DMS79 treated with DMSO at 0.1 percent for 48 hours (cell line): Measurements from ENCODE around the gene PDE4B.

Source experiments
- DNase-seq: peaks from one replicate; lab custom pipeline; 2025; lab: John Stamatoyannopoulos, UW

The PDE4B gene

DNA sequence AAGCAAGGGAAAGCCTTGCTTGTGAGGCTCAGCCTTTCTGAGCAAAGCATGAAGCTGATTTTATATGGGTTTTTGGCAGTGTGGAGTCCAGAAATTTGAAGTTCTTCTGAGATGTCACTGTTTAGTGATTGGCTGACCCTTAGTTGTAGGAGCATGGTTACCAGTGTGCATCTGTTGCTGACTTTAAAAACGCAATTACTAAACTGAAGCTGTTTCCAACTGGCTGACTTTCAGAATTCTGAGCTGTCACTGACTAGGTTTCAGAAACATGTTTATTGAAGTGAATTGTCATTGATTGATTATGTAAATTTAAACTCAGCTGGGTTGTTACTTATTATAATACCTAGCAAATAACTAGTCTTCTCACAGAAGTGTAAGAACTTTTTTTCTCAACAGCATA is 89.4 kb downstream of the PDE4B start:
- DNase-seq, result no peak

DNA sequence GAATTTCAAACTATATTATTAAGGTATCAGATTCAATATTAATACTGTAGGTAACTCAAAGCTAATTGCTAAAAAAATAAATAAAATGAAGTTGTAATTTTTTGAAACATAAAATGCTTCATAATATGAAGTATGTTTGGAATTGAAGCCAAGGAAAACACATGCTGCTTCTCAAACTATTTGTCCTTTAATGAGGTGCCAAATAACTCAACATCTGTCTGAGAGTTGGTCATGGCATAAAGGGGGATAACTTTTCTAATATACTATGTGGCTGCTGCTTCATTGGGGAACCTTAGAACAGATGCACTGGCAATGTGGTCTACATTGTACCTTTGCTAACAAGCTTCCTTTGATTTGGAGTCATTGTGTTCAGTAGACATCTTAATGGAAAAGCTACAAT is 96.7 kb downstream of the PDE4B start:
- DNase-seq, result no peak

DNA sequence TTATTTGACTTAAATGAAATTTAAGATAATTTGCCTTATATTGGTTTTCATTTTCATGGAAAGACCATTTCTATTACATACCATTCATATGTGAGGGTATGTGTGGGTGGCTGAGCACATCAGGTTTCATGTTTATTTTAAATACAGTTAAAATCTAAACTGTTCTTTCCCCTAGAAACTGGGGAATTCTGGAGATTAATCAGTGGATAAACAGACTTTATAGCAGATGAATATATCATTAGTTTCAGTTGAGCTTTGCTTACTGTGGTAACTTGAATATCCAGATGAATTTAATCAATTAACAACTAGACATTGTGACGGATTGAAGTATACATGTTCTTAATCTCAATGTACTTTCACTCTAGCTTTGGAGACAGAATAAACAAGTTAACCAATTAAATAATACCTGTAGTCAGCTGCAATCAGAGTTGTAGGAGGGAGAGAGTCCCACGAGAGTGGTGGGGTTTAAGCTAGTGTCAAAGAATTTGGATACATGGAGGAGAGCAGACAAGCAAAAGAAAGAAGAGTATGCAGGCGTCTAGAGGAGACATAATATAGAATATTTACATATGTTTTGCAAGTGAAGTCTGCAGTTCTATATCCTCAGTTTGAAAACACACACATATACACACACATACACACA is 97.6 kb downstream of the PDE4B start:
- DNase-seq, result no peak

DNA sequence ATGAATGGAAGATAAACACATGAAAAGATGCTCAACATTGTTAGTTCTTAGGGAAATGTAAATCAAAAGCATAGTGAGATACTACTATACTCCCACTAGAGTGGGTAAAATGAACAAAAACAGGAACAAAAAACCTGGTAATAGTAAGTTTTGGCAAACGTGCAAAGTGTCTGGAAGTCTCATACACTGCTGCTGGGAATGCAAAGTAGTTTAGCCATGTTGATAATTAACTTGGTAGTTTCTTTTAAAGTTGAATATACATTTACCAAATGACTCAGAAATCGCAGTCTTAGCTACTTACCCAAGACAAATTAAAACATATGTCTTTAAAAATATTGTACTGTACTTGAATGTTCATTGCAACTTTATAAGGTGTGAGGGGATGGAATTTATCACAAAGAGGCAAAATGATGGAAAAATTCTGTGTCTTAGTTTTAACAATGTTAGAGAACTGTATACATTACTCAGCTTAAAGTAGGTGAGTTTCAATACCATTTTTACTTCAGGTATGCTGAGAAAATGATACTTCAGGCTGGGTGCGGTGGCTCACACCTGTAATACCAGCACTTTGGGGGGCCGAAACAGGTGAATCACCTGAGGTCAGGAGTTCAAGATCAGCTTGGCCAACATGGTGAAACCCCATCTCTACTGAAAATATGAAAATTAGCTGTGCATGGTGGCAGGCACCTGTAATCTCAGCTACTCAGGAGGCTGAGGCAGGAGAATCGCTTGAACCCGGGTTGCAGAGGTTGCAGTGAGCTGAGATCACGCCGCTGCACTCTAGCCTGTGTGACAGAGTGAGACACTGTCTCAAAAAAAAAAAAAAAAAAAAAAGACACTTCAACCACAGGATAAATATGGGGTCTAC is 102.3 kb downstream of the PDE4B start:
- DNase-seq, result no peak

DNA sequence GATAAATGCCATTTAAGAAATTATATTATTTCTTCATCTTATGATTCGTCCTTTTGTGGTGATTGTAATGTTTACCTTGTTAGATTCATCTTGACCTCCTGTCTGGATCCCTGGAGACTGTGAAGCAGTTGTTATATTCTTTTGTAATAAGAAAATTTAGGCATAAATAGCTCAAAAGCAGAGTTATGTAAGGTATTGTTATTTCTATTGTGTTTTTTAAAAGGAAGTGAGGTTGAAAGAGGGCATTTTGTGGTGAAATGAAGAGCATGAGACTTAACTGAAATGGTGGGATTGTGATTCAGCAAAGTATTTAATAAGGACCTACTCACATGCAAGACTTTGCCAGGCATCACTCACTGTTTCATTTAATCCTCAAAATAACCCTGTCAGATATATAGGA is 104.0 kb downstream of the PDE4B start:
- DNase-seq, result no peak

DNA sequence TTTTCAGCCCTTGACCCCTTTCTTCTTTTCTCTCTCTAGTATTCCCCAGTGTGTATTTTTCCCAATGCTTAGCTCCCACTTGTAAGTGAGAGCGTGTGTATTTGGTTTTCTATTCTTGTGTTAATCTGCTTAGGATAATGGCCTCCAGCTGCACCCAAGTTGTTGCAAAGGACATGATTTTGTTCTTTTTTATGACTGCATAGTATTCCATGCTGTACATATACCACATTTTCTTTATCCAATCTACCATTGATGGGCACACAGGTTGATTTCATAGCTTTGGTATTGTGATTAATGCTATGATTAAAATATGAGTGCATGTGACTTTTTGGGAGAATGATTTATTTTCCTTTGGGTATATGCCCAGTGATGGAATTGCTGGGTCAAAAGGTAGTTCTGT is 104.8 kb downstream of the PDE4B start:
- DNase-seq, result no peak

DNA sequence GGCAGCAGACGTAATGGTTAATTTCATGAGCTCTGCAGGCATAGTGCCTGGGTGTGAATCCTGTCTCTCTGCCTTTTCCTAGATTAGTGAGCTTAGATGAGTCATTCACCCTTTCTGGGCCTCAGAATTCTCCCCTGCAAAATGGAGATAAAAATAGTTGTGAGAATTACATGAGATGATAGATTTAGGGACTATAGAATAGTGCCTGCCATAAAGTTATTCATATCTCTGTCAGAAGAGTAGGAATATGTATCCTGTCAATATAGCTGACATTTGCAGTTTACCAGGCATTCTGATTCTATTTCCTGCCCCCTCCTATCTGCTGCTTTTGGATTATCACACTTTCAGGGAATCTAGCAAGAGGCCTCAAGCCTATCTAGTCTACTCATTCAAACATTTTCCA is 112.0 kb downstream of the PDE4B start:
- no peak for DNase-seq

DNA sequence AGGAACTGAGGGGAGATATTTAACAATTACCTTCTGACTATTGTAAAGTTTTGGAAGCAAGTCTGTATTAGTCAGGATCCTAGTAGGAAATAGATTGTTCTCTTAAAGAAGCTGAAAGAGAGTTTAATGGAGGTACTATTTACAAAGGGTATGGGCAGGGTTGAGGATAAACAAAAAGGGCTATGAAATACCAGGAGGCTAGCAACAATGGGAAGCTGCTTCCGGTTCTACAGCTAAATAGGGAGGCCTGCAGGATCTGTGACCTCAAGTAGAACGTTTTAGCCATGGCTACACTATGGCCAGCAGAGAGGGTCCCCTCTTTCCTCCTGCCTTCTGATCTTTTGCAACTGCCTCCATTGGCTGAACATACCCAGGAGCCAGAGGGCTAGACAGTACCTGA is 117.7 kb downstream of the PDE4B start:
- DNase-seq, result no peak

DNA sequence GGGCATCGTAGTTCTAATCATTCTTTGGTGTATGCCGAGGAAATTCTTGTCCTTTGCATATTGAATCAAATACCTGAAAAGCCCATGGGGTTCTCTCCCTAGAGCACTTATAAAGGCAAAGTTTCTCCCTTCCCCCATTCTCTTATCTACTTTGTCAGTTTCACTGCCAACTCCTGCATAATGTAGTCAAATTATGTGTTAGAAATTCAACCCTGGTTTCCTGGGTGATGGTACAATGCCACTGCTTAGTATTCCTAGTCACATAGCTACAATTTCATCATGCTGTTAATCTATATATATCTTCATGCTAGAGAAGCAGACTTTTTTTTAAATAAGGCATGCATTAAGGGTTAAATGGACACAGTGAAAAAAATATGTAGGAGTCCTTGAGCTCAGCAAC is 119.0 kb downstream of the PDE4B start:
- no peak for DNase-seq

DNA sequence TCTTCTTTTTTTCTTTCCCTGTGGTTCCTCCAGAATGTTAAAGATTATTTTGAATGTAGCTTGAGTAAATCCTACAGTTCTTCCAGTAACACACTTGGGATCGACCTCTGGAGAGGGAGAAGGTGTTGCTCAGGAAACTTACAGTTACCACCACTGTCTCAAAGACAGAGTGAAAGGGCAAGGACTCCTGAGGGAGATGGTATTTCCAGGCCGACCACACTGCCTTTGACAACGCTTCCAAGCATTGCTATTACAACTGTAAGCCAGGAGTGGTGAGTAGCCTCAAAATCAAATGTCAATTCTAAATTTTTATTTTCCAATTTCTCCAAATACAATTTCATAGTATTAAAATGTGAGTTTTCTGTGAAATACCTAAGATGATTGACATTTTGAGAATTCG is 125.9 kb downstream of the PDE4B start:
- no peak for DNase-seq

DNA sequence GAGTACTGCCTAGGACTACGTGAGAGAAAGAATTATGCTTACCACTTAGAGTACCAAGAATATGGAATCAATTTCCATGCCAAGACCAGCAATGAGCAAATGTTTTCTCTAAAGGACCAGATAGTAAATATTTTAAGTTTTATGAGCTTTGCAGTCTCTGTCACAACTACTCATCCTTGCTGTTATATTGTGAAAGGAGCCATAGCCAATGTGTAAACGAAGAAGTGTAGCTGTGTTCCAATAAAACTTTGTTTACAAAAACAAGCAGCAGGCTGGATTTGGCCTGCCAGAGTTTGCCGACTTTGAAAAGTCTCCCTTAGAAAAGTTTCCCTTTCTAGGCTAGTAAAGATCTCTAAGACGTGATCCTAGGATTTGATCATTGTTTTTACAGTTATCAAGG is 128.8 kb downstream of the PDE4B start:
- DNase-seq, result no peak

DNA sequence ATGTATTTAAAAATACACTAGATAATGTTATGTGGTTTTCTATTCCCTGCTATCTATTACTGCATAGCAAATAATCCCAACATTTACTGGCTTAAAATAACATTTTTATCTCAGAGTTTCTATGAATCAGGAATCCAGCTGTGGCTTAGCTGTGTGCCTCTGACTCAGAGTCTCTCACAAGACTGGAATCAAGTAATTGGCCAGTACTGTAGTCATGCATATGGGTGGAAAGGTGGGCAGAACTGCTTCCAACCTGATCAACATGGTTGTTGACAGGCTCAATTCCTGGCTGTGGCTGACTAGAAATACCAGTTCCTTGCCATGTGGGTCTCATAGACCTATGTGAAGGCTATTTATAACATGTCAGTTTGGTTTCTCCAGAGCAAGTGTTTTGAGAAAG is 131.8 kb downstream of the PDE4B start:
- DNase-seq, result no peak

DNA sequence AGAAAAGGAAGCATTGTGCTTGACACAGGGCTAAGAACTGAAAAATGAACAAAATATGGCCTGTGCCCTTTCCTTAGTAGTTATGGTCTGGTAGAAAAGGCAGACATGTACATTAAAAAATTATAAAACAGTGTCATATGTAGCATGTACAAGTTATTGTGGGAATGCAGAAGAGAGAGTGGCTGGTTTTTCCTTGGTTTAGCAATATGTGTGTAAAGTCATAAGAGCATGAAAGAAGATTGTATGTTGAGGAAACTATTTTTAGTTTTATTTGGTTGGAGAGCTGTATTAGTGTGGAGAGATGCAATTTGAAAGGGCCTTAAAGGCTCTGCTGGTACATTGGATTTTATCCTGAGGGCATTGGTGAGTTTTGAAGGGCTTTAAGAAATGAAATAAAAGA is 145.8 kb downstream of the PDE4B start:
- no peak for DNase-seq

DNA sequence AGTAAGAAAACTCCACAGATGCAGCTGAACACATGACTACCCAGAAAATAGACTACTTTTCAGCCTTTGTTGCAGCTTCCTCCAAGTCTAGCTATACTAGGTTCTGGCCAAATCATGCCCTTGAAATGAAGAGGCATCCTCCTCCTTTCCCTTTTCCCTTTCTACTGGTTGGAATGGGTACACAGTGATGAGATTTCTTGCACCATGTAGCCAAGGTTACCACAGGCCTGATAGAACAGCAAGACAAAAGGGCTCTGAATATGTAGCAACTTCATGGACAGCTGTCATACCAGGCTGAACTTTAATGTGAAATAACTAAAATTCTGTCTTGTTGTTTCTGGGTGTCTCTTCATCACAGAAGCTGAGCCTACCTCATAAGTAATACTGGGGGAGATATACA is 146.5 kb downstream of the PDE4B start:
- DNase-seq, result no peak

DNA sequence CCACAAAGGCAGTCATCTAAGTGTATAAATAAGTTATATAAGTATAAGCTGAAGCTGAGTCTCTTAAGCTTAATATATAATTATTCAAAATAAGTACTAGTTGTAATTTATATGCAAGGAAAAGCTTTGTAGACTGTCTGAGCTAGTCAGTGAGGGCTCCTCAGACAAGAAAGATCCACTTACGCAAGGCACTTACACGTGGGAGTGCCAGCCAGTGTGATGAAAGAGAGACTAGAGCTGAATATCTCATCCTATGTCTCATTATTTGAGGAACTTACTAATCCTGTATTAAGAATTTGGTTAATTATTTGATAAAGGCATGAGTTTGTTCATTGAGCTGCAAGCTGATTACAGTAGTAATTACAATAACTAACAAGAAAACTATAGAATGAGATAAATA is 146.9 kb downstream of the PDE4B start:
- DNase-seq, result no peak

DNA sequence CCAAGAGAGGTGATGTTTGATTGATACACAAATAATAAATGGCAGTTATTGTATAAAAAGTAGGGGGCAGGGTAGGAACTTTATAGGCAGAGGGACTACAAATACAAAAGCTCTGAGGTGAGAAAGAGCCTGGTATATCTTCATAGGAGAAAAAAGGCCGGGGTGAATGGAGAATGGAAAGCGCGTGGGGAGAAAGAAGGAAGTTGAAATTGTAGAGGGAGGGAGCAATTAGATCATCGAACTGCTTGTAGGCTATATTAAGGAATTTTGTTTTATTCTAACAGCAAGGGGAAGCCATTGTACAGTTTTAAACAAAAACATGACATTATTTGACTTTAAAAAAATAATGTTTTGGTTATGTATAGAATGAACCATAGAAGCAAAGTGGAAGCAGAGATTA is 147.4 kb downstream of the PDE4B start:
- DNase-seq, result no peak

DNA sequence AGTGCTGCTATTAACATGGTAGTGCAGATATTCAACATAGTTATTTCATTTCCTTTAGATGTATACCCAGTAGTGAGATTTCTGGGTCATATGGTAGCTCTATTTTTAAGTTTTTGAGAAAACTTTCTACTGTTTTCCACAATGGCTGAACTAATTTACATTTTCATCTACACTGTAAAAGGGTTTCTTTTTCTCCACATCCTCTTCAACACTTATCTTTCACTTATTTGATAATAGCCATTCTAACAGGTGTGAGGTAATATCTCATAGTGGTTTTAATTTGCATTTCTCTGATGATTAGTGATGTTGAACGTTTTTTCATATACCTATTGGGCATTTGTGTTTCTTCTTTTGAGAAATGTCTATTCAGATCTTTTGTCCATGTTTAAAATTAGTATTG is 149.8 kb downstream of the PDE4B start:
- DNase-seq, result no peak

DNA sequence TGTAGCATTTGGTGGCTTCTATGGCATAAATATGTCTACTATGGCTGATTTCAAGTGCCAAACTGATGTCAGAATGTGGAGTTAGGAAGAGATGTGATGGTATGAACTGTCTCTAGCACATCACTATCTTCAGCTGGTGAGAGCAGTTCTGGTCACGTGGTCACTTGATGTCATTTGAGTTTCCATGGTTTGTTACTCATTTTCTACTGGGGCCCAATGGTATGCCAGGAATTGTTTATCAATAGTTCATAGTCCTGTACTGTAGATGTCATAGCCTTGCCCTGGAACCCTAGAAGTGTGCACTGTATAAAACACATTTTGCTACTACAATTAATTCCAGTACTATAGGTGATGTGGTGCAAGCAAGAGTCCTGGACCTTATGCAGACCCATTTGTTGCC is 153.7 kb downstream of the PDE4B start:
- no peak for DNase-seq

DNA sequence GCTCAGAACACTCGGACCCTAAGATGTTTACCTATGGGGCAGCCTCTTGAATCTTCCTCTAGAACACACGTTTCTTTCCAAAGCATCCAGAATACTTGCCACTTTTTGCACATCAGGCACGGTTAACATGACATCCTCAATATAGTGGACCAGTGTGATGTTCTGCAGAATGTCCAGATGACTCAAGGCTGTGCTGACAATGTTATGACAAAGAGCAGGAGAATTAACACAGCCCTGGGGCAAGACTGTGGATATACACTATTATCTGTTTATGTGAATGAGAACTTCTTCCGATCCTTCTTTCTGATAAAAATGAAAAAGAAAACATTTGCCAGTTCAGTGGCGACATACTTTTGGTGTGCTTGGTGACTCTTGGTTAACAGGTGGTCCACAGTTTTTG is 154.3 kb downstream of the PDE4B start:
- DNase-seq, result no peak

DNA sequence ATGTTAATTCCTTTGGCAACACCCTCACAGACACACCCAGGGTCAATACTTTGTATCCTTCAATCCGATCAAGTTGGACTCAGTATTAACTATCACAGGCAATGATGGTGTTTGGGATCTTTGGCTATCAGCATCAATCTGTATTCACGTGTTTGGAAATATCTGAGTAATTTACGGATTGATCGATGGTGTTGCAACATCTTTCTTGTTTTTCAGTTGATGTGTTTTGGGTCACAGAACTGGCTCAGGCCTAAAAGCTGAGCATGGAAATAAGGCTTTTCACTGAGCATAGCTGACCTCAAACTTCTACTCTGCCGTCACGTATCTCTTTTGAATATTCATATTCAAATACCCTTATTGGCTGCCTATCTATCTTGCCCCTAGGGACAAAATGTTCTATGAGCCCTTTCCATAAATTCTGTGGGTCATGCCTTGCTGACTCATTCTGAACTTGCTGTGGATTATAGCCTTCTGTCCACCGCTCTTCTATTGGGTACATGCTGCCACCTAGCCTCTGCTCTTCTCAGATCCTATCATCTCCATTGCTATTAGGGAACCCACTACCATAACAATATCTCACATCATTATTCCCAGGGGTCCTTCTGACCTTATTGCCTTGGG is 156.0 kb downstream of the PDE4B start:
- DNase-seq, result no peak

DNA sequence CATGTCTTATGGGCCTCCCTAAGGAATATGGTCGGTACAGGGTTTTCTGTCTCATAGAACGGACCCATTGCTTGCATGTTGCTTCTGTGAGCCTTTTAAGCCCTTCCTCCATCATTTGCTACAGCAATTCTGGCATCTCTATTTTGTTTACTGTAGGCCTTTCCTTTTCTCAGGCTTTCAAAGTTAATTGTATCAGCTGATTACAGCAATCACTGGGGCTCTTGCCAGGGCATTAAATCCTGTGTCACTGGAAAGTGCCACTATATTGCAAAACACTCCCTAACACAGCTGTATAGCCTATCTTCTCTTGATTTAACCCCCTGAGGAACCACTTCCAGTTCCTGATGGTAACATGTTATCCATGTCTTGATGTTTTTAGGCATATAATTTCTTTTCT is 156.5 kb downstream of the PDE4B start:
- DNase-seq, result no peak

DNA sequence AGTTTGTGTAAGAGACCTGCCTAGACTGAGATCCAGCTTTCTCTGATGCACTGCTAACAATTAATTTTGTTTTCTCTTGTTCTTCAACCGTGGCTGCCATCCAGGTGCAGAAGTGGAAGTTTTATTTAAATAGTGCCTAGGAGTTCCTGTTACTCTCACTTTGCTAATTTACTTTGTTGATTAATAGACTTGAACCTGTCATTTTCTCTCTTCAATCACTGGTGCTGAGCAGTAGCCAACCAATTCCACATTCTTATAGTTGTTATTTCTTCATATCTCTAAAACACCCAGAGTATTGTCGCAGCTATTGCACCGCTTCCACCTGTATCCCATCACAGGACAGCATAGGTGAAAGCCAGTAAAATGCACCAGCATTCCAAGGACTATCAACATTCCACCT is 157.2 kb downstream of the PDE4B start:
- no peak for DNase-seq

DNA sequence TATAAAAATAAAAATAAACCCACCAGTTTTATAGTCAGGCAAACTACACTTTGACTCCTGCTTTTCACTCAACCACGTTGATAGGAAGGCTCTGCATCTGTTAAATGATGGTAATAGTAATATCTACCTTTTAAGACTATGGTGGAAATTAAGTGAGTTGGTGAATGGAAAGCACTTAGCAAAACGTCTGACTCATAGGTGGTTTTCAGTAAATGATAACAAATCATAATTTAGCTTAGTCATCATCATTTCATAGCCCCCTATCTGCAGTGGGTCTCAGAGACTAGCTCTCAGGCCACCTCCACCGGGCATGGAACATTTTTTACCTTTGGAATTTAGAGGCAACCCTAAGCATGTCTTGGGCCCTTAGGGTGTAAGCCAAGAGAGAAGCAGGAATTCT is 160.0 kb downstream of the PDE4B start:
- no peak for DNase-seq
